ENCODE results near the gene IGIP.

Gene IGIP

GRCh38 chr5:140143521-140144258 lies 18.0 kb downstream of the IGIP start:
- TF ChIP-seq POLR2AphosphoS5 (IDR thresholded peaks at IDR 0.05; ENCODE audit: low read depth) (no peak), REST (IDR thresholded peaks at IDR 0.05; ENCODE audit: insufficient replicate concordance, low read depth) (no peak), GABPA (IDR thresholded peaks at IDR 0.05; ENCODE audit: low read depth) (no peak), SPI1 (IDR thresholded peaks at IDR 0.05; ENCODE audit: borderline replicate concordance, low read depth) (no peak)
- TF ChIP-seq, protein P1, sequence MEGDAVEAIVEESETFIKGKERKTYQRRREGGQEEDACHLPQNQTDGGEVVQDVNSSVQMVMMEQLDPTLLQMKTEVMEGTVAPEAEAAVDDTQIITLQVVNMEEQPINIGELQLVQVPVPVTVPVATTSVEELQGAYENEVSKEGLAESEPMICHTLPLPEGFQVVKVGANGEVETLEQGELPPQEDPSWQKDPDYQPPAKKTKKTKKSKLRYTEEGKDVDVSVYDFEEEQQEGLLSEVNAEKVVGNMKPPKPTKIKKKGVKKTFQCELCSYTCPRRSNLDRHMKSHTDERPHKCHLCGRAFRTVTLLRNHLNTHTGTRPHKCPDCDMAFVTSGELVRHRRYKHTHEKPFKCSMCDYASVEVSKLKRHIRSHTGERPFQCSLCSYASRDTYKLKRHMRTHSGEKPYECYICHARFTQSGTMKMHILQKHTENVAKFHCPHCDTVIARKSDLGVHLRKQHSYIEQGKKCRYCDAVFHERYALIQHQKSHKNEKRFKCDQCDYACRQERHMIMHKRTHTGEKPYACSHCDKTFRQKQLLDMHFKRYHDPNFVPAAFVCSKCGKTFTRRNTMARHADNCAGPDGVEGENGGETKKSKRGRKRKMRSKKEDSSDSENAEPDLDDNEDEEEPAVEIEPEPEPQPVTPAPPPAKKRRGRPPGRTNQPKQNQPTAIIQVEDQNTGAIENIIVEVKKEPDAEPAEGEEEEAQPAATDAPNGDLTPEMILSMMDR (IDR thresholded peaks at IDR 0.05; ENCODE audit: insufficient read depth, low read length): no peak
- DNase-seq (ENCODE audit: low read depth in 1 of 2, low spot score in 1 of 2): no peak
- no peak overlapping the region for H3K4me3 ChIP-seq (replicated peaks; ENCODE audit: insufficient read depth, low read length)

DNA sequence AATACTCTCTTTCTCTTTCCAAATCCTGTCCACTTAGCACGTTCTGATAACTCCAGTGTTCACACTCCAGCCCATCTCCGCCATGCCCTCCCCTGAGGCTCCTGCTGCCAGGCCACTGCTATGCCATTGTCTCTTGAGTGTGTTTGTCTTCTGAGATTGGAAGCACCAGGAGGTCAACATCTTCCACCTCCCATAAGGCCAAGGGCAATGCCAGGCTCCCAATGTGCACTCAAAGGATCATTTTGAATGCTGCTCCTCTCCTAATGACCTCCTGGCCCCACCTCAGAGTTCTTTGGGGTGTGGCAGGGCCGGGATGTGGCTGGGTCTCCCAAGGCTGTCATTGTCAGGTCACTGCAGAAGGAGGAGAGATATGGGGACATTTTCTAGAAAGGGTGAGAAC lies 19.5 kb downstream of the IGIP start:
- no peak overlapping the region for H3K27ac ChIP-seq (replicated peaks)
- H3K27me3 ChIP-seq (ENCODE audit: insufficient read depth, poor library complexity, severe bottlenecking): no peaks in the 10 kb centered on the region
- DNase-seq (ENCODE audit: low read depth in 1 of 2, low spot score in 1 of 2): no peak
- no peak overlapping the region for H3K4me3 ChIP-seq (replicated peaks; ENCODE audit: insufficient read depth, low read length)
- TF ChIP-seq REST (IDR thresholded peaks at IDR 0.05; ENCODE audit: insufficient replicate concordance, low read depth) (no peak), POLR2AphosphoS5 (IDR thresholded peaks at IDR 0.05; ENCODE audit: low read depth) (no peak), SPI1 (IDR thresholded peaks at IDR 0.05; ENCODE audit: borderline replicate concordance, low read depth) (no peak), GABPA (IDR thresholded peaks at IDR 0.05; ENCODE audit: low read depth) (no peak)
- TF ChIP-seq, protein P1 (IDR thresholded peaks at IDR 0.05; ENCODE audit: insufficient read depth, low read length): no peak

More at GRCh38 chr5:140143521-140144258, 18.0 kb downstream of the IGIP start:
- Histone ChIP-seq H3K27me3 (ENCODE audit: insufficient read depth, poor library complexity, severe bottlenecking) (no peaks in the 10 kb centered on the region), H3K27ac (replicated peaks) (no peak overlapping the region)

DNA sequence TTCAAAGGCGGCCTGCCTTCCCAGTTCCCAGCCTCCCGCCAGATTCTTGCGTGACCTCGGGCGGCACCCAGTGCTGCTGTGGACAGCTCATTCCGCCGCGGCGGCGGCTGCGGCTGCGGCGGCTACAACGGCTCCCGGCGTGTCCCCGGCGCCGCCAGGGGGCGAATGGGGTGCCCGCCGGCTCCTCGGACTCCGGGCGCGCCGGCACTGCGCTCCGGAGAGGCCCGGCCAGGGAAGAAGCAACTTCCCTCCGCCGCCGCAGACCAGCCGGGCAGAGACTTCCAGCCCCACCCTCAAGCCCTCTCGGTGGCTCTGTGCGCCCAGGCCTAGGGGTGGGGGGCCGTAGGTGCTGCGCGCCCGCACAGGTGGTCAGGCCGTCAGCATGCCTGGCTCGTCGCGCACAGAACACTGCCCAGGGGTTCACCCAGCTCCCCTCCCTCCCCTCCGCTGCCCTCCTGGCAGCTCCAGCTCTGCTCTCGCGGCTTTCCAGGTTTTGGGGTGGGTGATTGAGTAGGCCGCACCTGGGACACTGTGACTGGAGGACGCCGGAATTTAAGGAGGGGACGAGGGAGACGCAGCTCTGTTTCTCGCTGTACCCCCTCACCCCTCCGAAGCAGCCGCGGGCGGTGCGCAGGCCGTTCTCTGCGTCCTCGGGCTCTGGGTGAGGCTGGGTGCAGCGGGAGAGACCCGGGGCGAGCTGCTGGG lies 20.2 kb downstream of the IGIP start:
- DNase-seq (ENCODE audit: low read depth in 1 of 2, low spot score in 1 of 2): peak; percentile 17 to 40
- Histone ChIP-seq H3K4me3 (replicated peaks; ENCODE audit: insufficient read depth, low read length) (no peak overlapping the region), H3K27ac (replicated peaks) (no peak overlapping the region), H3K27me3 (ENCODE audit: insufficient read depth, poor library complexity, severe bottlenecking) (no peaks in the 10 kb centered on the region)
- TF ChIP-seq REST (IDR thresholded peaks at IDR 0.05; ENCODE audit: insufficient replicate concordance, low read depth) (peak; percentile 89), GABPA (IDR thresholded peaks at IDR 0.05; ENCODE audit: low read depth) (no peak)
